ENCODE data around the gene SFXN2.
A peak's percentile ranks its signal among the peaks of the same experiment; 100 is the strongest.

The SFXN2 gene

GRCh38 chr10:102678842-102679289, 35.6 kb upstream of the SFXN2 start:
- peak overlapping the region; percentile 98 for H3K27ac ChIP-seq
- H3K27me3 ChIP-seq: peaks cover 11% of the 10 kb centered on the region
- peak overlapping the region; percentile 48 to 51 for H3K4me3 ChIP-seq (ENCODE audit: low read depth in 1 of 2, low read length in 1 of 2)
- TF ChIP-seq CTCF (IDR thresholded peaks at IDR 0.05): peak; percentile 78
- no peaks in the 10 kb centered on the region for H3K9me3 ChIP-seq
- H3K4me1 ChIP-seq (ENCODE audit: control insufficient read depth in 1 of 2, insufficient read depth in 1 of 2, low read depth in 1 of 2, low read length in 1 of 2): peaks cover 54 to 56% of the 10 kb centered on the region in 2 experiments
- no peaks in the 10 kb centered on the region for H3K36me3 ChIP-seq

GRCh38 chr10:102679596-102679995, 34.8 kb upstream of the SFXN2 start:
- no peaks in the 10 kb centered on the region for H3K9me3 ChIP-seq
- no peaks in the 10 kb centered on the region for H3K36me3 ChIP-seq
- peak overlapping the region; percentile 98 for H3K27ac ChIP-seq
- no peak for TF ChIP-seq CTCF (IDR thresholded peaks at IDR 0.05)
- no peak overlapping the region for H3K4me3 ChIP-seq (ENCODE audit: low read depth in 1 of 2, low read length in 1 of 2)
- peaks cover 47 to 48% of the 10 kb centered on the region in 2 experiments for H3K4me1 ChIP-seq (ENCODE audit: control insufficient read depth in 1 of 2, insufficient read depth in 1 of 2, low read depth in 1 of 2, low read length in 1 of 2)
- H3K27me3 ChIP-seq: peaks cover 4% of the 10 kb centered on the region

- Histone ChIP-seq H3K4me3 (ENCODE audit: low read depth in 1 of 2, low read length in 1 of 2) (no peak overlapping the region), H3K9me3 (no peaks in the 10 kb centered on the region), H3K27me3 (no peaks in the 10 kb centered on the region), H3K4me1 (ENCODE audit: control insufficient read depth in 1 of 2, insufficient read depth in 1 of 2, low read depth in 1 of 2, low read length in 1 of 2) (peaks cover 27% of the 10 kb centered on the region in 2 experiments), H3K27ac (no peak overlapping the region), H3K36me3 (peaks cover 7% of the 10 kb centered on the region)
- no peak for TF ChIP-seq CTCF (IDR thresholded peaks at IDR 0.05)
Measured at GRCh38 chr10:102681696-102682095, 32.7 kb upstream of the SFXN2 start.

- Histone ChIP-seq H3K9me3 (no peaks in the 10 kb centered on the region), H3K27me3 (no peaks in the 10 kb centered on the region), H3K27ac (no peak overlapping the region), H3K4me3 (ENCODE audit: low read depth in 1 of 2, low read length in 1 of 2) (no peak overlapping the region), H3K4me1 (ENCODE audit: control insufficient read depth in 1 of 2, insufficient read depth in 1 of 2, low read depth in 1 of 2, low read length in 1 of 2) (peaks cover 20% of the 10 kb centered on the region in 2 experiments), H3K36me3 (peaks cover 7% of the 10 kb centered on the region)
- TF ChIP-seq CTCF (IDR thresholded peaks at IDR 0.05): no peak
Measured at GRCh38 chr10:102682416-102682815, 32.0 kb upstream of the SFXN2 start.

GRCh38 chr10:102682981-102683380, 31.5 kb upstream of the SFXN2 start:
- Histone ChIP-seq H3K27ac (no peak overlapping the region), H3K4me3 (ENCODE audit: low read depth in 1 of 2, low read length in 1 of 2) (no peak overlapping the region), H3K4me1 (ENCODE audit: control insufficient read depth in 1 of 2, insufficient read depth in 1 of 2, low read depth in 1 of 2, low read length in 1 of 2) (peaks cover 14 to 15% of the 10 kb centered on the region in 2 experiments), H3K9me3 (no peaks in the 10 kb centered on the region), H3K27me3 (no peaks in the 10 kb centered on the region), H3K36me3 (peaks cover 7% of the 10 kb centered on the region)
- TF ChIP-seq CTCF (IDR thresholded peaks at IDR 0.05): no peak

GRCh38 chr10:102683736-102684135, 30.7 kb upstream of the SFXN2 start:
- Histone ChIP-seq H3K4me3 (ENCODE audit: low read depth in 1 of 2, low read length in 1 of 2) (no peak overlapping the region), H3K36me3 (peaks cover 7% of the 10 kb centered on the region), H3K4me1 (ENCODE audit: control insufficient read depth in 1 of 2, insufficient read depth in 1 of 2, low read depth in 1 of 2, low read length in 1 of 2) (peaks cover 6 to 7% of the 10 kb centered on the region in 2 experiments), H3K27ac (no peak overlapping the region), H3K27me3 (no peaks in the 10 kb centered on the region), H3K9me3 (no peaks in the 10 kb centered on the region)
- no peak for TF ChIP-seq CTCF (IDR thresholded peaks at IDR 0.05)

All from neutrophil (primary cell).